ENCODE results near the gene ENTREP1. TPM values are rescaled to one million over a fixed set of nuclear protein-coding genes. Genes with fewer than 3 reads are reported as not detected.
"Not testable (repeated sequence)": the region's sequence is repeated elsewhere in the genome, so short reads cannot be mapped to it uniquely, and the experiment has no call there.

ENTREP1 gene
- total RNA-seq, 1 experiment from 2014 or later = not detected

GRCh38 chr9:69393425-69393824 is 68.4 kb downstream of the ENTREP1 start:
- no peaks in the 10 kb centered on the region for H3K9me2 ChIP-seq (replicated peaks; ENCODE audit: insufficient read depth, low read length)
- H3K27me3 ChIP-seq (ENCODE audit: low read length) = no peaks in the 10 kb centered on the region
- no peak overlapping the region for H3K27ac ChIP-seq (ENCODE audit: low read length)
- DNase-seq = no peak
- H4K20me1 ChIP-seq (ENCODE audit: insufficient read depth, low read depth, low read length) = no peaks in the 10 kb centered on the region
- no peak overlapping the region for H2AFZ ChIP-seq (ENCODE audit: low read length)
- no peaks in the 10 kb centered on the region for H3K79me2 ChIP-seq (ENCODE audit: low read length)
- no peaks in the 10 kb centered on the region for H3K4me1 ChIP-seq (ENCODE audit: low read length)
- H3K4me3 ChIP-seq (ENCODE audit: low read length) = no peak overlapping the region
- no peak overlapping the region for H3K9ac ChIP-seq (ENCODE audit: low read length)
- no peaks in the 10 kb centered on the region for H3K36me3 ChIP-seq (ENCODE audit: insufficient read depth, low read length)
- H3K9me3 ChIP-seq (ENCODE audit: low read length) = no peaks in the 10 kb centered on the region
- H3K4me2 ChIP-seq (ENCODE audit: low read depth, low read length, poor library complexity, severe bottlenecking) = no peak overlapping the region

DNA sequence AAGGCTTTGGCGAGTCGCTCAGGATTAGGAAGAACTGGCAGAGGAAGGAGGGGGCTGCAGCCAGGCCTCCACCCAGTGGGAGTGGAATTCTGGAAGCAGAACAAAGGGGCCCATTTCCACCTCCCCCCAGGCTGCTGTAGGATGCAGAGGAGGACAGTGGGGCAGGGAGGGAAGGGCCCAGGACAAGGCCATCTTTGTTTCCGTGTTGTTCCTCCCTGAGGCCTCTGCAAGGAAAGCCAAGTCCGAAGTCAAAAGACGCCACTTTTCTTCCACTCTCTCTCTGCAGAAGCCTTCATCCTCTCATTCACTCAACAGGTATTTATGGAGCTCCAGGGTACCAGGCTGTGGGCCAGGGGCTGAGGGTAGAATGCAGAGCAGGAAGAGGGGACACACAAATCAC is 70.7 kb downstream of the ENTREP1 start:
- no peaks in the 10 kb centered on the region for H3K4me1 ChIP-seq (ENCODE audit: low read length)
- no peak overlapping the region for H3K4me2 ChIP-seq (ENCODE audit: low read depth, low read length, poor library complexity, severe bottlenecking)
- H3K9ac ChIP-seq (ENCODE audit: low read length) = no peak overlapping the region
- no peaks in the 10 kb centered on the region for H3K9me3 ChIP-seq (ENCODE audit: low read length)
- H3K27ac ChIP-seq (ENCODE audit: low read length) = no peak overlapping the region
- no peak overlapping the region for H2AFZ ChIP-seq (ENCODE audit: low read length)
- H3K79me2 ChIP-seq (ENCODE audit: low read length) = no peaks in the 10 kb centered on the region
- H3K4me3 ChIP-seq (ENCODE audit: low read length) = no peak overlapping the region
- no peaks in the 10 kb centered on the region for H3K27me3 ChIP-seq (ENCODE audit: low read length)
- no peaks in the 10 kb centered on the region for H3K36me3 ChIP-seq (ENCODE audit: insufficient read depth, low read length)
- H3K9me2 ChIP-seq (replicated peaks; ENCODE audit: insufficient read depth, low read length) = no peaks in the 10 kb centered on the region
- no peak for DNase-seq
- no peaks in the 10 kb centered on the region for H4K20me1 ChIP-seq (ENCODE audit: insufficient read depth, low read depth, low read length)

GRCh38 chr9:69396759-69397158 is 71.7 kb downstream of the ENTREP1 start:
- no peaks in the 10 kb centered on the region for H3K9me3 ChIP-seq (ENCODE audit: low read length)
- no peaks in the 10 kb centered on the region for H4K20me1 ChIP-seq (ENCODE audit: insufficient read depth, low read depth, low read length)
- DNase-seq = no peak
- no peaks in the 10 kb centered on the region for H3K36me3 ChIP-seq (ENCODE audit: insufficient read depth, low read length)
- no peaks in the 10 kb centered on the region for H3K4me1 ChIP-seq (ENCODE audit: low read length)
- H3K4me2 ChIP-seq (ENCODE audit: low read depth, low read length, poor library complexity, severe bottlenecking) = no peak overlapping the region
- H3K9me2 ChIP-seq (replicated peaks; ENCODE audit: insufficient read depth, low read length) = no peaks in the 10 kb centered on the region
- H3K27ac ChIP-seq (ENCODE audit: low read length) = no peak overlapping the region
- no peak overlapping the region for H3K9ac ChIP-seq (ENCODE audit: low read length)
- H2AFZ ChIP-seq (ENCODE audit: low read length) = no peak overlapping the region
- H3K79me2 ChIP-seq (ENCODE audit: low read length) = no peaks in the 10 kb centered on the region
- H3K27me3 ChIP-seq (ENCODE audit: low read length) = no peaks in the 10 kb centered on the region
- H3K4me3 ChIP-seq (ENCODE audit: low read length) = no peak overlapping the region

GRCh38 chr9:69397384-69398214 is 72.6 kb downstream of the ENTREP1 start:
- no peak for DNase-seq
- Histone ChIP-seq H3K79me2 (ENCODE audit: low read length) (no peaks in the 10 kb centered on the region), H3K4me1 (ENCODE audit: low read length) (no peaks in the 10 kb centered on the region)

DNA sequence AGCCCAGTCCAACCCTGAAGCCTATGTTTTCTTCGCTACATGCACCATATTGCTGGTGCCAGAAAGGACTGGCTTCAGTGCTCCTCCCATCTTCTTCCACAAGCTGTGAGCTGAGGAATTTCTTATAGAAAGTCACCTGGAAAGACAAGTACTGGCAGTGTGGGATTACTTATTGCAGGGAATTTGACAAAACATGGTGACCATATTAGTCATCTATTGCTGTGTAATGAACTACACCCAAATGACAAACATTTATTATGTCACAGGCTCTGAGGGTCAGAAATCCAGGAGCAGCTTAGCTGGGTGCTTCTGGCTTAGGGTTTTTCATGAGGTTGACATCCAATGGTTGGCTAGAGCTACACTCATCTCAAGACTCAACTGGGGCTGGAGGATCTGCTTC is 75.5 kb downstream of the ENTREP1 start:
- H3K79me2 ChIP-seq (ENCODE audit: low read length) = no peaks in the 10 kb centered on the region
- H3K36me3 ChIP-seq (ENCODE audit: insufficient read depth, low read length) = no peaks in the 10 kb centered on the region
- H3K4me2 ChIP-seq (ENCODE audit: low read depth, low read length, poor library complexity, severe bottlenecking) = no peak overlapping the region
- H3K27ac ChIP-seq (ENCODE audit: low read length) = no peak overlapping the region
- no peak overlapping the region for H2AFZ ChIP-seq (ENCODE audit: low read length)
- DNase-seq = no peak
- no peaks in the 10 kb centered on the region for H3K4me1 ChIP-seq (ENCODE audit: low read length)
- no peak overlapping the region for H3K4me3 ChIP-seq (ENCODE audit: low read length)
- H3K9ac ChIP-seq (ENCODE audit: low read length) = no peak overlapping the region
- H4K20me1 ChIP-seq (ENCODE audit: insufficient read depth, low read depth, low read length) = no peaks in the 10 kb centered on the region
- no peaks in the 10 kb centered on the region for H3K9me2 ChIP-seq (replicated peaks; ENCODE audit: insufficient read depth, low read length)
- H3K27me3 ChIP-seq (ENCODE audit: low read length) = no peaks in the 10 kb centered on the region
- no peaks in the 10 kb centered on the region for H3K9me3 ChIP-seq (ENCODE audit: low read length)

More at GRCh38 chr9:69397384-69398214, 72.6 kb downstream of the ENTREP1 start:
- Histone ChIP-seq H3K9me3 (ENCODE audit: low read length) (no peaks in the 10 kb centered on the region), H2AFZ (ENCODE audit: low read length) (no peak overlapping the region), H3K27me3 (ENCODE audit: low read length) (no peaks in the 10 kb centered on the region), H3K9ac (ENCODE audit: low read length) (no peak overlapping the region), H3K4me2 (ENCODE audit: low read depth, low read length, poor library complexity, severe bottlenecking) (no peak overlapping the region), H3K27ac (ENCODE audit: low read length) (no peak overlapping the region), H3K4me3 (ENCODE audit: low read length) (no peak overlapping the region), H3K36me3 (ENCODE audit: insufficient read depth, low read length) (no peaks in the 10 kb centered on the region), H3K9me2 (replicated peaks; ENCODE audit: insufficient read depth, low read length) (no peaks in the 10 kb centered on the region), H4K20me1 (ENCODE audit: insufficient read depth, low read depth, low read length) (no peaks in the 10 kb centered on the region)

DNA sequence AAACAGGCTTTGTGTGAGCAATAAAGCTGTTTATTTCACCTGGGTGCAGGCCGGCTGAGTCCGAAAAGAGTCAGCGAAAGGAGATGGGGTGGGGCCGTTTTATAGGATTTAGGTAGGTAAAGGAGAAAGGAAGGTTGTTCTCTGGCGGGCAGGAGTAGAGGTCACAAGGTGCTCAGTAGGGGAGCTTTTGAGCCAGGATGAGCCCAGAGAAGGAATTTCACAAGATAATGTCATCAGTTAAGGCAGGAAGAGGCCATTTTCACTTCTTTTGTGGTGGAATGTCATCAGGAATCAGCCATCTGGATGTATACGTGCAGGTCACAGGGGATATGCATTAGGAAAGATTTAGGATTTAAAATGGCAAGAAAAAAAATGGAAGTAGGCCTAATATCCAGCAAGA is 84.9 kb downstream of the ENTREP1 start:
- not testable (repeated sequence) for H2AFZ ChIP-seq (ENCODE audit: low read length); H3K4me3 ChIP-seq (ENCODE audit: low read length); H3K4me2 ChIP-seq (ENCODE audit: low read depth, low read length, poor library complexity, severe bottlenecking); H3K27ac ChIP-seq (ENCODE audit: low read length); H3K9me3 ChIP-seq (ENCODE audit: low read length); DNase-seq; H3K9me2 ChIP-seq (replicated peaks; ENCODE audit: insufficient read depth, low read length); H3K79me2 ChIP-seq (ENCODE audit: low read length); H3K9ac ChIP-seq (ENCODE audit: low read length); H3K27me3 ChIP-seq (ENCODE audit: low read length); H3K36me3 ChIP-seq (ENCODE audit: insufficient read depth, low read length); H3K4me1 ChIP-seq (ENCODE audit: low read length); H4K20me1 ChIP-seq (ENCODE audit: insufficient read depth, low read depth, low read length)

DNA sequence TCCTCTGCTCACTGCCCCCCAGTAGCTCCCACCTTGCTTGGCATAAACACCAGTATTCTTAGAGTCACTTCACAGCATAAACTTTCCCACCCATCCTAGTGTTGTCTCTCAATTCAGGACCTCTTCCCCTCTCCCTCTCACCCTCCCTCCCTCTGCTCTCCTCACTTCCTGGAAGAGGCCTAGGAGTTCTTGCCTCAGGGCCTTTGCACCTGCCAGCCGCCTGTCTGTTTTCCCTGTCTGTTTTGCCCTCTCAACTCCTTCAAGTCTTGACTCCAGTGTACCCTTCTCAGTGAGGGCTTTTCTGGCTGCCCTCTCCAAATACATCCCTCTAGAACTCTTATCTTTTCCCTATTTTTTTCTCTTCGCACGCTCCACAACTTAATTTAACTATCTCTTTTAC is 86.2 kb downstream of the ENTREP1 start:
- DNase-seq = no peak
- Histone ChIP-seq H2AFZ (ENCODE audit: low read length) (no peak overlapping the region), H3K9me2 (replicated peaks; ENCODE audit: insufficient read depth, low read length) (no peaks in the 10 kb centered on the region), H3K4me2 (ENCODE audit: low read depth, low read length, poor library complexity, severe bottlenecking) (no peak overlapping the region), H3K79me2 (ENCODE audit: low read length) (no peaks in the 10 kb centered on the region), H4K20me1 (ENCODE audit: insufficient read depth, low read depth, low read length) (no peaks in the 10 kb centered on the region), H3K4me1 (ENCODE audit: low read length) (no peaks in the 10 kb centered on the region), H3K4me3 (ENCODE audit: low read length) (no peak overlapping the region), H3K27ac (ENCODE audit: low read length) (no peak overlapping the region), H3K9me3 (ENCODE audit: low read length) (no peaks in the 10 kb centered on the region), H3K27me3 (ENCODE audit: low read length) (no peaks in the 10 kb centered on the region), H3K9ac (ENCODE audit: low read length) (no peak overlapping the region), H3K36me3 (ENCODE audit: insufficient read depth, low read length) (no peaks in the 10 kb centered on the region)

DNA sequence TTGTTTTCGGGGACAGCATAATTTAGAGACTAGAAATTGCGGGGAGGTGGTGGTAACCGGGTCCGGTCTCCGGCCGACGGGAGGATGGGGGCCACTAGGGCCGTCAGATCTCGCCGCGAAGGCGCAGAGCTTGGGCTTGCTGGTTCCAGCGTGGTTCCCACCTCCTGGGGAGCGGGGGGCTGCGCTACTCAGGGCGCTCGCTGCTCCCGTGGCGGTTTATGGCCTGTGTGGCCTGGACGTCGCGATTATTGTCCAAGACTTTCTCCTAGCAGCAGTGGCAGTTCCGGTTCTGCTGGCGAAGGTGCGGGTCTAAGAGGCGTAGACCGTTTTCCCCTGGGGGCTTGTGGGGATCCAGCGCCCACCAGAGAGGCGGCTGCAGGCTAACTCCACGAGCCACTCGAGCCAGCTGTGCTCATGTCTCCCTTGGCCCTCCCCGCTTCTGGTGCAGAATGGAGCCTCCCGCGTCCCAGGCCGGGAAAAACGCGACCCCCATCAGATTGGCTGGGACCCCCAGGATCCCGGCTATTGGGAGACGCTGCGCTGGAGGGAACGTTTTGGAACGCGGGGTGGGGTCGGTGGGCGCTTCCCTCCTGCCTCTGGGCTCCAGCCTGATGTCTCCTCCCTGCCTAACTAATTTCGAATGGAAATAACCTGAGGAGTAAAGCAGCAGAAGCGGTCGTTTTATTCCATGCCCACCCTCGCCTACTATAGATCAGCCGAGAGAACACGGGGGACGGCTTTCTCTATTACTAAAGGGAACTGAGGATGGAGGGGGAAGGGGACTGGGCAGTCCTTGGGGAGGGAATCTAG is 87.1 kb downstream of the ENTREP1 start:
- no peak overlapping the region for H3K27ac ChIP-seq (ENCODE audit: low read length)
- H4K20me1 ChIP-seq (ENCODE audit: insufficient read depth, low read depth, low read length) = no peaks in the 10 kb centered on the region
- H3K4me1 ChIP-seq (ENCODE audit: low read length) = no peaks in the 10 kb centered on the region
- no peaks in the 10 kb centered on the region for H3K9me3 ChIP-seq (ENCODE audit: low read length)
- H3K4me3 ChIP-seq (ENCODE audit: low read length) = no peak overlapping the region
- no peak overlapping the region for H2AFZ ChIP-seq (ENCODE audit: low read length)
- H3K4me2 ChIP-seq (ENCODE audit: low read depth, low read length, poor library complexity, severe bottlenecking) = no peak overlapping the region
- H3K36me3 ChIP-seq (ENCODE audit: insufficient read depth, low read length) = no peaks in the 10 kb centered on the region
- DNase-seq = no peak
- no peak overlapping the region for H3K9ac ChIP-seq (ENCODE audit: low read length)
- H3K27me3 ChIP-seq (ENCODE audit: low read length) = no peaks in the 10 kb centered on the region
- no peaks in the 10 kb centered on the region for H3K9me2 ChIP-seq (replicated peaks; ENCODE audit: insufficient read depth, low read length)
- H3K79me2 ChIP-seq (ENCODE audit: low read length) = no peaks in the 10 kb centered on the region

Measured in Karpas-422 (cell line).